GM21515 (cell line): ENCODE data around the gene ZNF587B.
A peak's percentile ranks its signal among the peaks of the same experiment; 100 is the strongest.
"Not testable (repeated sequence)": the region's sequence is repeated elsewhere in the genome, so short reads cannot be mapped to it uniquely, and the experiment has no call there.

Experiments used
- ATAC-seq: cut with Tn5 transposase; IDR thresholded peaks from one replicate; pipeline ENCODE4 v1.9.1; 2021; ENCODE audit not compliant: unreplicated experiment

The ZNF587B gene

GRCh38 chr19:57830071-57830602 is at the start of gene ZNF587B:
Gene ZNF587B (plus strand): TSS chr19:57830299. CDS start chr19:57830529, 230 bp downstream.
- ATAC-seq: no peak

- ATAC-seq: no peak
Observed at GRCh38 chr19:57786286-57786685, 43.8 kb upstream of the ZNF587B start.

- ATAC-seq: no peak
Observed at GRCh38 chr19:57786906-57787305, 43.2 kb upstream of the ZNF587B start.

GRCh38 chr19:57788114-57788692 is 41.9 kb upstream of the ZNF587B start:
- ATAC-seq: no peak

GRCh38 chr19:57789288-57789687 is 40.8 kb upstream of the ZNF587B start:
- ATAC-seq: no peak

- not testable (repeated sequence) for ATAC-seq
Observed at GRCh38 chr19:57796580-57796979, 33.5 kb upstream of the ZNF587B start.

GRCh38 chr19:57800696-57801095 is 29.4 kb upstream of the ZNF587B start:
- no peak for ATAC-seq

GRCh38 chr19:57802269-57802668 is 27.8 kb upstream of the ZNF587B start:
- no peak for ATAC-seq

- no peak for ATAC-seq
Observed at GRCh38 chr19:57803265-57803593, 26.9 kb upstream of the ZNF587B start.

GRCh38 chr19:57803594-57804325 is 26.3 kb upstream of the ZNF587B start:
- ATAC-seq: no peak

- ATAC-seq: no peak
Observed at GRCh38 chr19:57807541-57807940, 22.6 kb upstream of the ZNF587B start.

- ATAC-seq: not testable (repeated sequence)
Observed at GRCh38 chr19:57810410-57811295, 19.4 kb upstream of the ZNF587B start.

GRCh38 chr19:57812226-57812625 is 17.9 kb upstream of the ZNF587B start:
- ATAC-seq: no peak

GRCh38 chr19:57812975-57813820 is 16.9 kb upstream of the ZNF587B start:
- ATAC-seq: not testable (repeated sequence)

GRCh38 chr19:57813919-57814504 is 16.1 kb upstream of the ZNF587B start:
- no peak for ATAC-seq

GRCh38 chr19:57814505-57815246 is 15.4 kb upstream of the ZNF587B start, which contains the start of gene ZNF552:
Gene ZNF552 (minus strand): TSS chr19:57814913. CDS start chr19:57814743, 170 bp downstream.
- ATAC-seq: peak; percentile 56

- no peak for ATAC-seq
Observed at GRCh38 chr19:57815247-57816075, 14.6 kb upstream of the ZNF587B start.

- ATAC-seq: no peak
Observed at GRCh38 chr19:57816652-57817051, 13.4 kb upstream of the ZNF587B start.

GRCh38 chr19:57817976-57818375 is 12.1 kb upstream of the ZNF587B start:
- ATAC-seq: no peak
